Non-pigmented ciliary epithelial cell (primary cell): Measurements from ENCODE around the gene TARS3.
A peak's percentile ranks its signal among the peaks of the same experiment; 100 is the strongest.

ENCODE experiments used
- DNase-seq: peaks from one replicate; pipeline ENCODE4 v3.0.0-alpha.2; 2010; ENCODE audit warnings: low read depth

Gene TARS3

GRCh38 chr15:101698314-101698713 lies 26.0 kb downstream of the TARS3 start:
- DNase-seq, result no peak

- no peak for DNase-seq
Measured at GRCh38 chr15:101697488-101697887, 26.8 kb downstream of the TARS3 start.

GRCh38 chr15:101696829-101697228 lies 27.4 kb downstream of the TARS3 start:
- DNase-seq, result no peak

GRCh38 chr15:101694261-101694660 lies 30.0 kb downstream of the TARS3 start:
- no peak for DNase-seq

- no peak for DNase-seq
Measured at GRCh38 chr15:101692801-101693598, 31.3 kb downstream of the TARS3 start.

- DNase-seq, result no peak
Measured at GRCh38 chr15:101689901-101690300, 34.4 kb downstream of the TARS3 start.

GRCh38 chr15:101686718-101687117 lies 37.6 kb downstream of the TARS3 start:
- no peak for DNase-seq

GRCh38 chr15:101684877-101685276 lies 39.4 kb downstream of the TARS3 start:
- no peak for DNase-seq

GRCh38 chr15:101684384-101684783 lies 39.9 kb downstream of the TARS3 start:
- DNase-seq, result peak; percentile 59

- no peak for DNase-seq
Measured at GRCh38 chr15:101679806-101680205, 44.5 kb downstream of the TARS3 start.

GRCh38 chr15:101676921-101677329 lies 47.3 kb downstream of the TARS3 start:
- no peak for DNase-seq

- DNase-seq, result no peak
Measured at GRCh38 chr15:101675796-101676582, 48.3 kb downstream of the TARS3 start.

GRCh38 chr15:101675015-101675414 lies 49.3 kb downstream of the TARS3 start:
- DNase-seq, result peak; percentile 74

GRCh38 chr15:101672298-101672697 lies 52.0 kb downstream of the TARS3 start:
- no peak for DNase-seq

GRCh38 chr15:101669744-101670143 lies 54.5 kb downstream of the TARS3 start:
- no peak for DNase-seq

- DNase-seq, result no peak
Measured at GRCh38 chr15:101667881-101668280, 56.4 kb downstream of the TARS3 start.

GRCh38 chr15:101664303-101664913 lies 59.9 kb downstream of the TARS3 start:
- DNase-seq, result no peak

- no peak for DNase-seq
Measured at GRCh38 chr15:101662203-101662602, 62.1 kb downstream of the TARS3 start.

- no peak for DNase-seq
Measured at GRCh38 chr15:101660005-101660404, 64.3 kb downstream of the TARS3 start.

- DNase-seq, result no peak
Measured at GRCh38 chr15:101657968-101658784, 66.1 kb downstream of the TARS3 start.

- DNase-seq, result no peak
Measured at GRCh38 chr15:101657171-101657570, 67.1 kb downstream of the TARS3 start.
